Activated T-cell treated with anti-CD3 and anti-CD28 coated beads for 48 hours (primary cell): ENCODE measurements around the gene ACAP1.

Experiments
- DNase-seq: peaks from one replicate; pipeline ENCODE4 v3.0.0-alpha.2; 2020; ENCODE audit warnings: low read depth

Gene ACAP1

DNA sequence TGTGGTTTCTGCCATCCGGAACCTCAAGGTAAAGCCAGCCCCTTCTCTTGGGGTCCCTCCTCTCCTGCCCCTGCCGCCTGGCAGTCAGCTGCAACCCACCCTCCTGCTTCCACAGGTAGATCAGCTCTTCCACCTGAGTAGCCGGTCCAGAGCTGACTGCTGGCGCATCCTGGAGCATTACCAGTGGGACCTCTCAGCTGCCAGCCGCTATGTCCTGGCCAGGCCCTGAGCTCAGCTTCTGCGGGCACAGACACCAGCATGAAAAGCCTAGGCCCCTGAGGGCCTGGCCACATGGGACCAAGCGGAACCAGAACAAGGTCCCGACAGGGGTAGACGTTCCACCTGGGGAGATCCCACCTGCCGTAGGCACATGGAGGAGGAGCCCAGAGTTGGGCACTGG, 52.5 kb downstream of the ACAP1 start:
- no peak for DNase-seq

DNA sequence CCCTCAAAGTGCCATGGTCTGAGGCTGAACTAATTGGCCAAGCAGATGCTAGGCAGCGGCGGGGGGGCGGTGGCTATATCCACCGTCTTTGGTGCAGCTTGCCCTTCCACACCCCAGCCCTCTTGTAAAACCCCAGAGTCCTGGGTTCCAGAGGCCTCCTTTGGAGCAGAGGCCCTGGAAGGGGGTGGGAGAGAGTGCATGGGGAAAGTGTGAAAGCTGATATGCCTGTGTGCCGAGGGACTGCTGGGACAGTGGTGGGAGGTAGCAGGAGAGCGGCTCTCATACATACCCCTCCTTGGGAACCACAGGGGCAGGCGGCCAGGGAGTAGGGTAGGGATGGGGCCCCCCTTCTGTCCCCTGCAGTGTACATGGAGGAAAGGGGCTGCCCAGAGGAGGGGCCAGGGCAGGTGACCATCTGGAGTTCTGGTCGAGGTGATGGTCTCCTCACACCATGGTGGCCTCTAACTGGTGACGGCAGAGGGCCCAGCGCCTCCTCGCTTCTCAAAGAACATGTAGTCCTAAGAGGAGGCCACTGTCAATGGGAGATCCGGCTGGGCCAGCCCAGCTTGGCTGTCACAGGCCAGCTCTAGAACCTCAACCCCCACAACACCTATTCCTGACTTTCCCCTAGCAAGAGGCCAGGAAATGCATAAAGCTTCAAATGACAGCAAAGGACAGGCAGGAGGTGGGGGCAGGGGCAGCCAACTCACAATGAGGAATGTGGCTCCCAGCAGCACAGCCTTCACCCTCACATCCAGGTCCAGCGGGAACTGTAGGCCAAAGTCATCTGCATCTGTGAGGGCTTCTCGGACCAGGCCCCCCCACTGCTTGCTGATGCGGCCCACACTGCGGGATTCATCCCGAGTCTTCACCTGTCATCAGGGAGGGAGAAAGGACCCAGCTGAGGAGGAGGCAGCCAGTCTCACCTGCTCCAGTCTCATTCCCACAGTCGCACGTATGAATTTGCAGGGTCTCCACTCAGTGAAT, 53.9 kb downstream of the ACAP1 start:
- DNase-seq = no peak

DNA sequence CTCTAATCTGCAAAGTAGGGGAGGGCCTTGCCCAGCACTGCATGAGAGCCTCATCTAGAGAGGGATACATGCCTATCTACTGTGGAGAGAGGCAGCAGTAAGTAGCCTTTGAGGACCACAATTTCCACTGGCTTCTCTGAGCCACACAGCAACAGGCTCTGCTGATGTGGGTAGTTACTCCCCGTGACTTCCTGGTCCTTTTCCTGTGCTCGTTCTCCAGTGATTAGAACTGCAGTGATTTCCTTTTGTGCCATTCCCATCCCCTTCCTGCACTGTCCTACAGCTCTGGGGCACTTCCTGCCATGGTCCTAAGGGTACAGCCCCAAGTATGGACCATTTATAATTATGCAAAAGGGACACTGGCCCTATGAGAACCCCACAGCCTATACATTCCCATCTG, 55.0 kb downstream of the ACAP1 start:
- no peak for DNase-seq

DNA sequence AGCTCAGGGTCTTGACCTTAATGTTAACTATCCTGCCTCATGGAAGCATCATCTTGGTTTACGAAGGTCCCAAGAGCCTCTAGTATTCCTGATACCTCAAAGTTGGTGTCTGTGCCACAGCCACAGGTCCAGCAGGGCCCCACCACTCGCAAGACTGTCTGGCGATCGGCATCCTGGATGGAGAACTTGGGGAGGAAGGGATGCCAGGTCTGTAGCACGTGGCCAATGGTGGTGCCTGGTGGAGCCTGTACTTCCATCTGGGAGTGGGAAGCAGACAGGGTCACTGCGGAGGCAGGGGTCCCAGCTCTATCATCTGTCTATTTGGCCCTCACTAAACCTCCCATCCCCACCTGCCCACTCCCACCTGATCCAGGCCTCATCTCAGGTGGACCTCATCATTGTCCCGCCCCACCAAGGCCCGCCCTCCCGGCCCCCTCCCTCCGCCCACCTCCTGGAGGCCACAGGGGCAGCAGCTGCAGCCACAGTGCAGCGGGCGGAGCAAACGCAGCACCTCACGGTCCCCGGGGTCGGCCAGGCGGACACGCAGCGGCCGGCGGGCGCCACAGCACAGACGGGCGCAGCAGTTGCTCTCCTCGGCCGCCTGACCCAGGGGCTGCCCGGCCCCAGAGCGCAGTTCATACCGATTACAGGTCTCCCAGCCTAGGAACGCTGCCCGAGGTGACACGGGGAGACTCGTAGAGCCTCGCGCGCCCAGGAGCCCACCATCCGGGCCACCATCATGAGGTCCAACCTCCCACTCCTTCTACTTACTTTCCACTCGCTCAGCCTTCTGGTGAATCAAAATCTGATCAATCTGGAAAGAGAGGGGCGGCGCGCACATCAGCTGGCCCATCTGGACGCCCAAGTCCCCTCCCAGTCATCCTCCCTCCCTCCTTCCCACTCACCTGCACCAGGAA, 56.6 kb downstream of the ACAP1 start:
- DNase-seq = no peak

DNA sequence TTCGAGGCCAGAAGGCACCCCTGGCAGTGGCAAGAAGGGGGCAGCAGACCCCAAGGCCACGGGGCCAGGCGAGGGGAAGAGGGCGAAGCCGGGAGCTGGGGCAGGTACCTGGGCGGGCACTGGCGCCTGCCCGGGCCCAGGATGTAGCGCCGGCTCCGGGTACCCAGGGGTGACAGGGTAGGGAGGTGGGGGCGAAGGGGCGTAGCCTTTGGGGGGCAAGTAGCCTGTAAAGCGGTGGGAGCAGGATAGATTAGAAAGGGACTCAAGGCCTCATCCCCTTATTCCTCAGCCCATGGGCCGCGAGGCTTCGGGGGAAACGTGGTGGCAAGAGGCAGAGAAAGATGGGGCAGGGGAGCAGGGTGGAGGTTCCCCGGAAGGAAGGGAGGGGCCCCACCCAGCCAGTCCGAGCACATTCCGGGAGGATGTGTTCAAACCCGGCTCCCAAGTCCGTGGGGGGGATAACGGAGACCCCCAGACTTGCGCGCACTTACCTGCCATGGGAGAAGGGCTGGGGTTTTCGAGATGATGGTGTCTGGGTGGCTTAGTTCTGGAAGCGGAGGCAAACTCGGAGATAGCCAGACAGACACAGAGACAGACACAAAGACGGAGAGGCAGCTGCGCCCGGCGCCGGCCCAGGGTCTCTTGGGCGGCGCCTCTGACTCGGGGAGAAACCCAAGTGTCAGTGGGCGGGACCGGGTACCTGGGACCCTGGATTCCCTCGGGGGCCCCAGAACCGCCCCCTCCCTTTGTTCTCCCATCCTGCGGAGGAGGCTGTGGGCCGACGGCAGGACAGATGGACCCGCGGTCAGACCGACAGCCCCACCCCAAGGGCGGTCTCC, 57.5 kb downstream of the ACAP1 start:
- peak; percentile 37 for DNase-seq

DNA sequence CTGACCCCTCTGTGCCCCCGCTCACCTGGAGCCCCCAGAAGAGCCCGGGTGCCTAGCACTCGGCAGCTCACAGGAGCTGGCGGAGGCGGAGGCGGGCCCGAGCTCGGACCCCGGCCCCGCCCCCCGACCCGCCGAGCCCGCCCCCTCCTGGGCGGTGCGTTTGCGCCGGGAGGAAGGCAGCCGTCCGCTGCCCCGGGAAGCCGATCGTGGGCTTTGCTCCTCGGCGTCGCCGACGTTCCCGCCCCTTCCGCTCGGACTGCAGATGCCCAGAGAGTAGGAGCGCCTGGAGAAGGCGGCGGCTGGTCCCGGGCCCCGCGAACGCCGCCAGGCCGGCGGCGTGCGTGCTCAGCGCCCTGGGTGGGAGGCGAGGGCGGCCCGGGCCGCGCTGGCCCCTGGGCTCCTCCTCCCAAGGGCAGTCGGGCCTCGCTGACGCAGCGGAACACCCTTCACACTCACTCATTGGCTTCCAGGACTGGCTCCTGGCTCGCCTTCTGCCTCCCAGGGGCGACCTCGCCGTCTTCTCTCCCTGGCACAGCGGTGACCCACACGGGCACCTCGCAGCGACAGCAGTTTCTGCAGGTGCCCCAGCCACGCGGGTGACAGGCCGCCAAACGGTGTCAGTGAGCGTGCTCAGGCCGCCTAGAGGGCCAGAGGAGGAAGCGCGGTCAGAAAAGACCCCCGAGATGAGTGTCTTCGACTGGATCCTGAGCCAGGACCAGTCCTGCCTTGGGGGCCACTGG, 58.3 kb downstream of the ACAP1 start, which contains the start of gene PLSCR3:
PLSCR3 (minus strand) TSS at position 74 of the 740 bp plus-strand sequence. CDS start 415 bp downstream, outside the sequence.
- peak; percentile 88 for DNase-seq

DNA sequence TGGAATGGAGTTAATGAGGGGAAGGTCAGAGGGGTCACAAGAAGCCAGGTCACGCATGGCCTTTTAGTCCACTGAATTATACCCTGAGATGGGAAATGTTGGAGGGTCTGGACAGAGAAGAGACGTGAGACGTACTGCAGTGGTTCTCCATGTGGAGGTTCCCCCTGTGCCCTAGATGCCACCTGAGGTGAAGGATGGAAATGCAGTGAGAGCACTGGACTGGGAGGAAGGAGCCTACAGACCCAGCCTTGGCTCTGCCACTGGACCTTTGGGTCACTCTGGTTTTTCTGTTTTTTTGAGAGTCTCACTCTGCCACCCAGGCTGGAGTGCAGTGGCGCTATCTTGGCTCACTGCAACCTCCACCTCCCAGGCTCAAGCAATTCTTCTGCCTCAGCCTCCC, 59.8 kb downstream of the ACAP1 start:
- no peak for DNase-seq

DNA sequence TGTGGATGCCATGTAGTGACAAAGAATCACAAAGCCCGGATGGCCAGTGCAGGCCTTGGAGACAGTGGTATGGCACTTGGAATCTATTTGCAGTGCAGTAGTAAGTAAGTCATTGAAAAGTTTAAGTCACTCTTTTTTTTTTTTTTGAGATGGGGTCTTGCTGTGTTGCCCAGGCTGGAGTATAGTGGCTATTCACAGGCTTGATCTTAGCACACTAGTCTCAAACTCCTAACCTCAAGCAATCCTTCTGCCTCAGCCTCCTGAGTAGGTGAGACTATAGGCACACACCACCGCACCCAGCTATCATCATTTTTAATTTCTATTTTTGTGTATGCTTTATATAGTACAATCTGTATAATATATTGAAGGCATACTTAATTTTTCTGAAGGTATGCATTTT, 62.3 kb downstream of the ACAP1 start:
- no peak for DNase-seq
